ENCODE results near the gene TNPO3. TPM values are rescaled to one million over a fixed set of nuclear protein-coding genes. Genes with fewer than 3 reads are reported as not detected.
"Not testable (repeated sequence)": the region's sequence is repeated elsewhere in the genome, so short reads cannot be mapped to it uniquely, and the experiment has no call there.

The TNPO3 gene
- total and polyA plus RNA-seq, 9 donors: 24.9 to 32.7 (median 29.9) TPM

- WGBS (ENCODE audit: insufficient coverage): 100% methylated on average over 7 of the region's 7 CpGs
Observed at GRCh38 chr7:129051459-129051858, 3.5 kb downstream of the TNPO3 start.

GRCh38 chr7:129047761-129048160 is 7.2 kb downstream of the TNPO3 start:
- H3K27ac ChIP-seq (ENCODE audit: low read length): no peak overlapping the region
- no peaks in the 10 kb centered on the region for H3K9me3 ChIP-seq (replicated peaks; ENCODE audit: control insufficient read depth, low read depth, low read length)
- H3K4me3 ChIP-seq (ENCODE audit: low read length): no peak overlapping the region
- no peaks in the 10 kb centered on the region for H3K27me3 ChIP-seq (ENCODE audit: control insufficient read depth, insufficient read depth, low read length)
- no CpG with 5 or more reads among the region's 2 CpGs for WGBS (ENCODE audit: insufficient coverage)
- DNase-seq: no peak
- no peaks in the 10 kb centered on the region for H3K4me1 ChIP-seq (ENCODE audit: control insufficient read depth, insufficient read depth, low read length)
- H3K36me3 ChIP-seq (ENCODE audit: control insufficient read depth, insufficient read depth, low read length): no peaks in the 10 kb centered on the region

More at GRCh38 chr7:129051459-129051858, 3.5 kb downstream of the TNPO3 start:
- not testable (repeated sequence) for H3K27ac ChIP-seq (ENCODE audit: low read length); H3K36me3 ChIP-seq (ENCODE audit: control insufficient read depth, insufficient read depth, low read length); H3K27me3 ChIP-seq (ENCODE audit: control insufficient read depth, insufficient read depth, low read length); DNase-seq; H3K4me3 ChIP-seq (ENCODE audit: low read length); H3K4me1 ChIP-seq (ENCODE audit: control insufficient read depth, insufficient read depth, low read length); H3K9me3 ChIP-seq (replicated peaks; ENCODE audit: control insufficient read depth, low read depth, low read length)

GRCh38 chr7:129045682-129046081 is 9.2 kb downstream of the TNPO3 start:
- DNase-seq: no peak
- no peaks in the 10 kb centered on the region for H3K27me3 ChIP-seq (ENCODE audit: control insufficient read depth, insufficient read depth, low read length)
- WGBS (ENCODE audit: insufficient coverage): no CpG with 5 or more reads among the region's 4 CpGs
- peaks cover 4% of the 10 kb centered on the region for H3K36me3 ChIP-seq (ENCODE audit: control insufficient read depth, insufficient read depth, low read length)
- no peaks in the 10 kb centered on the region for H3K9me3 ChIP-seq (replicated peaks; ENCODE audit: control insufficient read depth, low read depth, low read length)
- H3K27ac ChIP-seq (ENCODE audit: low read length): no peak overlapping the region
- H3K4me3 ChIP-seq (ENCODE audit: low read length): no peak overlapping the region
- H3K4me1 ChIP-seq (ENCODE audit: control insufficient read depth, insufficient read depth, low read length): peaks cover 2% of the 10 kb centered on the region

- peaks cover 2% of the 10 kb centered on the region for H3K4me1 ChIP-seq (ENCODE audit: control insufficient read depth, insufficient read depth, low read length)
Observed at GRCh38 chr7:129043012-129043411, 11.9 kb downstream of the TNPO3 start.

GRCh38 chr7:129041142-129042085 is 13.5 kb downstream of the TNPO3 start:
- no peak for DNase-seq
- no CpG with 5 or more reads among the region's 3 CpGs for WGBS (ENCODE audit: insufficient coverage)
- peaks cover 13% of the 10 kb centered on the region for H3K36me3 ChIP-seq (ENCODE audit: control insufficient read depth, insufficient read depth, low read length)

More at GRCh38 chr7:129043012-129043411, 11.9 kb downstream of the TNPO3 start:
- Histone ChIP-seq H3K27me3 (ENCODE audit: control insufficient read depth, insufficient read depth, low read length) (no peaks in the 10 kb centered on the region), H3K27ac (ENCODE audit: low read length) (no peak overlapping the region), H3K36me3 (ENCODE audit: control insufficient read depth, insufficient read depth, low read length) (peaks cover 10% of the 10 kb centered on the region), H3K9me3 (replicated peaks; ENCODE audit: control insufficient read depth, low read depth, low read length) (no peaks in the 10 kb centered on the region), H3K4me3 (ENCODE audit: low read length) (no peak overlapping the region)
- no CpG with 5 or more reads among the region's 3 CpGs for WGBS (ENCODE audit: insufficient coverage)
- no peak for DNase-seq

GRCh38 chr7:129038468-129038867 is 16.4 kb downstream of the TNPO3 start:
- not testable (repeated sequence) for H3K27me3 ChIP-seq (ENCODE audit: control insufficient read depth, insufficient read depth, low read length); H3K4me1 ChIP-seq (ENCODE audit: control insufficient read depth, insufficient read depth, low read length); H3K4me3 ChIP-seq (ENCODE audit: low read length); H3K27ac ChIP-seq (ENCODE audit: low read length); H3K9me3 ChIP-seq (replicated peaks; ENCODE audit: control insufficient read depth, low read depth, low read length); DNase-seq
- peaks cover 26% of the 10 kb centered on the region for H3K36me3 ChIP-seq (ENCODE audit: control insufficient read depth, insufficient read depth, low read length)
- WGBS (ENCODE audit: insufficient coverage): no CpG with 5 or more reads among the region's 2 CpGs

More at GRCh38 chr7:129041142-129042085, 13.5 kb downstream of the TNPO3 start:
- Histone ChIP-seq H3K9me3 (replicated peaks; ENCODE audit: control insufficient read depth, low read depth, low read length) (no peaks in the 10 kb centered on the region), H3K4me3 (ENCODE audit: low read length) (no peak overlapping the region), H3K27ac (ENCODE audit: low read length) (no peak overlapping the region), H3K4me1 (ENCODE audit: control insufficient read depth, insufficient read depth, low read length) (peaks cover 2% of the 10 kb centered on the region), H3K27me3 (ENCODE audit: control insufficient read depth, insufficient read depth, low read length) (no peaks in the 10 kb centered on the region)

GRCh38 chr7:129037585-129037984 is 17.3 kb downstream of the TNPO3 start:
- DNase-seq: no peak
- H3K36me3 ChIP-seq (ENCODE audit: control insufficient read depth, insufficient read depth, low read length): peaks cover 26% of the 10 kb centered on the region
- no peaks in the 10 kb centered on the region for H3K9me3 ChIP-seq (replicated peaks; ENCODE audit: control insufficient read depth, low read depth, low read length)
- no peak overlapping the region for H3K27ac ChIP-seq (ENCODE audit: low read length)
- no peak overlapping the region for H3K4me3 ChIP-seq (ENCODE audit: low read length)
- no CpG with 5 or more reads among the region's 4 CpGs for WGBS (ENCODE audit: insufficient coverage)
- H3K27me3 ChIP-seq (ENCODE audit: control insufficient read depth, insufficient read depth, low read length): no peaks in the 10 kb centered on the region
- H3K4me1 ChIP-seq (ENCODE audit: control insufficient read depth, insufficient read depth, low read length): peaks cover 2% of the 10 kb centered on the region

- no CpG with 5 or more reads among the region's 1 CpG for WGBS (ENCODE audit: insufficient coverage)
- Histone ChIP-seq H3K36me3 (ENCODE audit: control insufficient read depth, insufficient read depth, low read length) (peaks cover 15% of the 10 kb centered on the region), H3K27ac (ENCODE audit: low read length) (no peak overlapping the region), H3K4me1 (ENCODE audit: control insufficient read depth, insufficient read depth, low read length) (peaks cover 2% of the 10 kb centered on the region), H3K27me3 (ENCODE audit: control insufficient read depth, insufficient read depth, low read length) (no peaks in the 10 kb centered on the region), H3K9me3 (replicated peaks; ENCODE audit: control insufficient read depth, low read depth, low read length) (no peaks in the 10 kb centered on the region), H3K4me3 (ENCODE audit: low read length) (no peak overlapping the region)
- no peak for DNase-seq
Observed at GRCh38 chr7:129032017-129032416, 22.9 kb downstream of the TNPO3 start.

- whole genome bisulfite sequencing (ENCODE audit: insufficient coverage): no CpG with 5 or more reads among the region's 3 CpGs
- Histone ChIP-seq H3K4me1 (ENCODE audit: control insufficient read depth, insufficient read depth, low read length) (peaks cover 2% of the 10 kb centered on the region), H3K4me3 (ENCODE audit: low read length) (no peak overlapping the region), H3K27me3 (ENCODE audit: control insufficient read depth, insufficient read depth, low read length) (no peaks in the 10 kb centered on the region), H3K36me3 (ENCODE audit: control insufficient read depth, insufficient read depth, low read length) (peaks cover 10% of the 10 kb centered on the region), H3K9me3 (replicated peaks; ENCODE audit: control insufficient read depth, low read depth, low read length) (no peaks in the 10 kb centered on the region), H3K27ac (ENCODE audit: low read length) (no peak overlapping the region)
- DNase-seq: no peak
Observed at GRCh38 chr7:129030440-129030839, 24.5 kb downstream of the TNPO3 start.

GRCh38 chr7:129024125-129024524 is 30.8 kb downstream of the TNPO3 start:
- H3K27ac ChIP-seq (ENCODE audit: low read length): no peak overlapping the region
- no peak for DNase-seq
- WGBS (ENCODE audit: insufficient coverage): 83% methylated on average over 1 of the region's 3 CpGs
- H3K9me3 ChIP-seq (replicated peaks; ENCODE audit: control insufficient read depth, low read depth, low read length): no peaks in the 10 kb centered on the region
- no peaks in the 10 kb centered on the region for H3K36me3 ChIP-seq (ENCODE audit: control insufficient read depth, insufficient read depth, low read length)
- H3K4me1 ChIP-seq (ENCODE audit: control insufficient read depth, insufficient read depth, low read length): peaks cover under 1% of the 10 kb centered on the region
- H3K27me3 ChIP-seq (ENCODE audit: control insufficient read depth, insufficient read depth, low read length): no peaks in the 10 kb centered on the region
- no peak overlapping the region for H3K4me3 ChIP-seq (ENCODE audit: low read length)
